GM18909 (cell line): ENCODE data around the gene MICAL3.
"Not testable (repeated sequence)": the region's sequence is repeated elsewhere in the genome, so short reads cannot be mapped to it uniquely, and the experiment has no call there.

Experiments
- ATAC-seq: cut with Tn5 transposase; IDR thresholded peaks from one replicate; pipeline ENCODE4 v1.9.1; 2021; ENCODE audit warnings: mild to moderate bottlenecking; ENCODE audit not compliant: unreplicated experiment, poor library complexity

Gene MICAL3

DNA sequence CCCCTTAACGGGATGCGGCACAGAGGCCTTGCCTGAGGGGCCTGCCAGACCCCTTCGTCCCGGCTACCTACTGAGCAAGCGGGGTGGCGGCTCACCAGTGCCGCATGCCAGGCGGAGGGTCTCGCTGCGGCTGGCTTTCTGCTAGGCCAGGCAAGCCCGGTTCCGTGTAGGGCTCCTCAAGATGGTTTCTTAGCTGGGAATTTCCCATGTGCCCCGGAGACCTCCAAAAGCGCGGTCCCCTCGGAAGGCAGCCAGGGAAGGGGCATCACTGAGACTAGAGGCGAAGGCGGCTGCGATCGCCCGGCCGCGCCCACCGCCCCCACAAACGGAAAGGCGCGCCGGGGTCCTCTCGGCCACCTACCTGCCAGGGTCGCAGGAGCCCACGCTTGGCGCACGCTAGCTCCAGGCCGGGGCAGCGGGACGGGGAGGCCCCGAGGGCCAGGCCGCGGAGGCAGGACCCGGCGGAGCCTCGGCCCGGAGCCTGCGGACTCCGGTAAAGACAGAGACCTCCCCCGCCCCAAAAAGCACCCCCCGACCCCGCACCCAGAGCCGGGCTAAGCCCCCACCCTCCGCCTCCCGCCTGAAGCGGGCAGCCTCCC lies 23.8 kb downstream of the MICAL3 start:
- ATAC-seq = no peak

DNA sequence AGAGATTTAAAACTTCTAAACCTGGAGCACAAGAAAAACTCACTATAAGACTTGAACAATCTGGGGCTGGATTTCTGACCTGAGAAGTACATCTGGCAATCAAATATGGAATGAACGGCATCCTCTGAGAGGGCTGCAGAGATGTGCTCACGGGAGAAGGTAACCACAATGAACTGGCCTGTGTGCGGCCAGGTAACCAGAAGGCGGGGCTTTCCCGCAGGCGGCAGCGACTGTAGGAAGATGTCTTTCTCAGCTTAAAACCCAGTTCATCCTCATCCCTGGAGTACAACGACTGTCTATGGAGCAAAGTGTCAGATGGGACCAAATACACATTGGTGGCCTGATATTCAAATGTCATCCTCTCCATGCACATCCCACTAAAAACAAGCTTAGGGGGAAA lies 24.5 kb downstream of the MICAL3 start:
- no peak for ATAC-seq

DNA sequence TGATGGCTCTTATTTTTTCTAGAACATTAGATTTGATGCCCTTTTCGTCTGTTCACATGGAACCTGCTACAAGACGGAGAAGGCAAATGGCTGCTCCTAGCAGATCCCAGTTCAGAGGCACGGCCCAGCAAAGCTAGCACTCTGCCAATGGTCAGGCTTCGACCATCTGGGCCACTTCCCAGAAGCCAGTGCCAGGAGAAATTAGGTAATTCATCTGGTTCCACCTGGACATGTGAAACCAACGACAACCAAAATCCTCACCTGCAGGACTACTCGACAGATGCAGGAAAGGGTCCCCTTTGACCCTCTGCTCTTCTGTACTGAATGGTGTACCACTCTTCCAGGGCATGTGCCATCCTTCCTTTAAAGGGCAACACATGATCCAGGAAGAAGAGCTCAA lies 25.4 kb downstream of the MICAL3 start:
- no peak for ATAC-seq

DNA sequence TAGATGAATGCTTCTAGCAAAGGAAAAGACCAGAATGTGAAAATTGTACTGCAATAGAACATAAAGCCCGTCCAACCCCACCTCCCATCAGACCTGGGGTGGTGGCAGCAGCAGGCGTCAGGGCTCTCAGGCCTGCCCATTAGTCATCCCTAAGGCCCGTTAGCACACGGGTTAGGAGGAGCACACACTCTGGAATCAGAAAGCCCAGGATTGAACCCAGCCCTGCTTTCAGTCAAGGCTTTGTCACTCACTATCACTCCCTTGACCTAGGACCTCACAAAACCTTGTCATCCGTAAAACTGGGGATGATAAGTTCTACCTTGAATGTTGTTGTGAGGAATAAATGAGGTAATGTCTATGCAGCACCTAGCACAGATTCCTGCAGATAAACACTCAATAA lies 26.9 kb downstream of the MICAL3 start:
- ATAC-seq = no peak

DNA sequence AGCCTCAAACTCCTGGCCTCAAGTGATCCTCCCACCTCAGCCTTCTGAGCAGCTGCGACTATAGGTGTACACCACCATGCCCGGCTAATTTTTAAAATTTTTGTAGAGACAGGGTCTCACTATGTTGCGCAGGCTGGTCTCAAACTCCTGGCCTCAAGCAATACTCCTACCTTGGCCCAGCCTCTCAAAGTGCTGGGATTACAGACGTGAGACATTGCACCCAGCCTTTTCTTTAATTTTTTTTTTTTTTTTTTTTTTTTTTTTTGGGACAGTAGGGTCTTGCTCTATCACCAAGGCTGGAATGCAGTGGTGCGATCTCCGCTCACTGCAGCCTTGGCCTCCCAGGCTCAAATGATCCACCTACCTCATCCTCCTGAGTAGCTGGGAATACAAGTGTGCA lies 29.1 kb downstream of the MICAL3 start:
- not testable (repeated sequence) for ATAC-seq

DNA sequence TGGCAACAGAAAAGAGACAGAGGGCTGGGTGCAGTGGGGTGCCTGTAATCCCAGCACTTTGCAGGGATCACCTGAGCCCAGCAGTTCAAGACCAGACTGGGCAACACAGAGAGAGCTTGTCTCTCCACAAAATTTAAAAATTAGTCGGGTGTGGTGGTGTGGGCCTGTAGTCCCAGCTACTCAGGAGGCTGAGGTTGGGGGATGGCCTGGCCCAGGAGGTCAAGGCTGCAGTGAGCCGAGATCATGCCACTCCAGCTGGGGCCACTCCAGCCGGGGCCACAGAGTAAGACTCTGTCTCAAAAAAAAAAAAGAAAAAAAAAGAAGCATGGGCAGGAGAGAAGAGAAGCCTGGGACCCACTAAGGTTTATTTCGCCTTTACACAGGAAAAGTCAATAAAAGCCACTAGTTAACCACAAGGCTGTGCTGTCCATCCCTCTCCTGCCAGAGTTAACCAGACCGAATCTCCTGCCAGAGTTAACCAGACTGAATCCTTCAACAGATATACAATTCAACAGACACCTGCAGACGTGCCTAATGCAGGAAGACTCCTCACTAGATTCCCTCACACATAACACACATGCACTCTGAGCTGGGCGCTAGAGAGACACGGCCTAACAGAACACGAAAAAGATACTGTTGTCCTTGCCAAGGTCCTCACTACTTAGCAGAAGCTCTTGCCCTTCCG lies 29.8 kb downstream of the MICAL3 start:
- ATAC-seq = no peak

DNA sequence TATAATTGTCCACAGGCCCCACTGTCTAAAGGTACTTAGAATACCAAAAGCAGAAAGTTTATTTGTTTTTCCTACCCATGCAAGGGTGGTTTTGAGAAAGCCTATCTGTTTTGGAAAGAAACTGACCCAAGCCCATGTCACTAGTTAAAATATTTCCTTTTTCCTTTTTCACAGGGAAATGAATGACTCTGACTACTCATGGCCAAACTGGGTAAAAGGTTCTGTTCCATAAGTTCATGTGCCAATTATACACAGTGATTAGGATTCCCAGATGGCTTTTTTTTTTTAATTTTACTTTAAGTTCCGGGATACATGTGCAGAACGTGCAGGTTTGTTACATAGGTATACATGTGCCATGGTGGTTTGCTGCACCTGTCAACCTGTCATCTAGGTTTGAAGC lies 31.4 kb downstream of the MICAL3 start:
- ATAC-seq = not testable (repeated sequence)

DNA sequence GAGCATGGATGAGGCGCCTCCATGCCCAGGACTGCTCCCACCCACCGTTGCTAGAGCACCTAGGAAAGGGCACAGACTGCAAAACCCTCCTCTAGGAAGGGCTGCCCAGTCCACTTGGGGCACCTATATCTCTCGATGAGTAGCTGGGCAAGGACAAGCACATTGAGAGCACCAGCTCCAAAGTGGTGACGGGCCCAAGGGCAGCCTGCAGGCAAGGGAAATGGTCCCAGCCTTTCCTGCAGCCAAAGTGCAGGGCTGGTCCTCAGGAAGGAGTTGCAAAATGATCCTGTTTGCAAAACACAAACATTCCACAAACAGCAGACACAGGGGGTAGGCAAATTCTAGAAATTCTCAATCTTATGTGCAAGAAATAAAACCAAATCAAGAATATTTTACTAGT lies 32.4 kb downstream of the MICAL3 start:
- ATAC-seq = not testable (repeated sequence)

DNA sequence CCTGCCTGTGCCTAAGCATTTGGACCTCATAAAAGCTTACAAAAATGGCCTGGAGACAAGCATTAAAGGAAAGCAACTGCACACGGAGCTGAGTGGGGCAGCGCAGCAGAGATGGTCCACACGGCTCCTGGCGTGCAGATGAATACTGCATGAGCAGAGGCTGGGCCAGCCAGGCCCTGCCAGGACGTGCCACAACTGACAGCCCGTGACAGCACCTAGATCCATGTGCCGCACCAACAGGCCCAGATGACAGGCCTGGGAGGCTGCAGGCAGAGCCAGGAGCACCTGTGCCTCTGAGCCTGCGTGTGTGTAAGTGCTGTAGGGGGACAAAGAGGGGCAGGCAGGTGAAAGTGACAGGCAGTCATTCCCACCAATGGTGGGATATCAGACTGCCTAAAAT lies 33.4 kb downstream of the MICAL3 start:
- ATAC-seq = no peak

DNA sequence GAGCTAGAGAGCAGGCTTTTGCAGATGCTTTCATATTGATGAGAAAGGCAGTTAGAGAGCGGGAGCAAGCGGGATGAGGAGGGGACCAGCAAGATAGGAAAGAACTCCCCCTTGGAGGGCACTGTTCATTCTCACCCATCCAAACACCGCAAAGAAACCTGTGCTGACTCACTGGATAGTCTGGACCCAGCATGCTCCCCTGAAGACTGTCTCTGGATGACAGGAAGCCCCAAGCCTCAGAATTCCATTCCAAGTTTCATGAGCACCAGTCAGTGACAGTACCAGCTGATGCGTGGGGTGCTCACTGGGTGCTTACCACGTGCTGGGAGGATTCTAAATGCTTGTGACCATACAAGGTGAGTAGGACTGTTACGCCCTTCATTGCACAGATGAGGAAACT lies 34.2 kb downstream of the MICAL3 start:
- ATAC-seq = no peak

DNA sequence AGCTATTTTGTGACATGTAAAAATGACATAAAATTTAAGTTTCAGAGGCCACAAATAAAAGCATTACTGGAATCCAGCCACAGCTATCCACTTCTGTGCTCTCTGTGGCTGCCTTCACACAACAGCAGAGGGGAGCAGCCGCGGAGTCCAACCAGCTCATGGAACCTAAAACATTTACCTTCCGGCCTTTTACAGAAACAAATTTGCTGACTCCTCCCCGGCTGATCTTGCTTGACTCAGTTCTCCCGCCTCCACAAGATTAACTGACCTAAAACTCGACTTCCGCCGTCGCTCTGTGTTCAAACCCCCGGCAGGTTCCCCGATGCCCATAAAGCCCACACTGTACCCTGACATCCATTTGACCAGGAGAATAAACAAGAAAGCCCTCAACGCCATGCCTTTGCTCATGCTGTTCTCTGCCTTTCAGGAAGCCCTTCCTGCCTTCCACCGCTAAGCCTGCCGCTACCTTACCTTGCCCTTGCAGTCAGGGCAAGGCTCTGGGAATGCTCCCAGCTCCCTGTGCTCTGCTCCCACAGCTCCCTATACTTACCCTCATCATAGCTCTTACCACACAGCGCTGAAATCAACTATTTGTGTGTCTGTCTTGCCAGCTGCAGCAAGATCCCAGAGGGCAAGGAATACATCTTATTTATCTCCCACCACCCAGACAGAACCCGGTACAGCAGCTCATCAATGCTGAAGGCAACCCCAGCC lies 35.4 kb downstream of the MICAL3 start:
- ATAC-seq = no peak

DNA sequence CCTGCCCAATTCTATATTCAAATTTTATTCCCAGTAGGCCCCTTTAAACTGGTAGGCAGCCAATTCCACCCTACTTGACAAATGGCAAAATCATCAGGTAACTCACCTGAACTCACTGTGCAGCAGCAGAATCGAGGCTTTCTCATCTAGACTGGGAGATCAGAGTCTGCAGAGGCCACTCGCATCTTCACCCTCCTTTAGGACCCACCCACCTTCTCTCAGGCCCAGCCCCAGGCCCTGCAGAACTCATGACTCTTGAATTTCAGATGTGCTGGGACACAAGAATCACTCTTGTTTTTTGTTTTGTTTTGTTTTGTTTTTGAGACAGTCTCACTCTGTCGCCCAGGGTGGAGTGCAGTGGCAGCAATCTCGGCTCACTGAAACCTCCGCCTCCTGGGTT lies 38.8 kb downstream of the MICAL3 start:
- ATAC-seq = no peak

DNA sequence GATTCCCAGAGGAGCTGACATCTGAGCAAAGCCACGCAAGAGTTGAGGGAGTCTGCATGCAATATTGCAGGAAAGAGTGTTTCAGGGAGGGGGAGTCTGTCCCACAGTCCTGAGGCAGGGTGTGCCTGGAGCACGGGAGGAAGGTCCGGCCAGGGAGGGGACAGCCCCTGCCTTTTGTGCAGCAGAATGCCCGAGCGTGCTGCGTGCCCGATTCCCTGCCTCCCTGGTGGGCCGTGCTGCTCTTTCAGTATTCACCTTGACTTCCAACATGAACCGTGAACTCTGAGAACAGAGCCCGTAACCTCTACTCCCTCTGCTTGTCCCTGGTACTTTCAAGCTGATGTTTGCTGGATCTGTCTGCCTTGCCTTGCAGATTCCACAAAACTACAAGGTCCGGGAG lies 39.3 kb downstream of the MICAL3 start:
- not testable (repeated sequence) for ATAC-seq

DNA sequence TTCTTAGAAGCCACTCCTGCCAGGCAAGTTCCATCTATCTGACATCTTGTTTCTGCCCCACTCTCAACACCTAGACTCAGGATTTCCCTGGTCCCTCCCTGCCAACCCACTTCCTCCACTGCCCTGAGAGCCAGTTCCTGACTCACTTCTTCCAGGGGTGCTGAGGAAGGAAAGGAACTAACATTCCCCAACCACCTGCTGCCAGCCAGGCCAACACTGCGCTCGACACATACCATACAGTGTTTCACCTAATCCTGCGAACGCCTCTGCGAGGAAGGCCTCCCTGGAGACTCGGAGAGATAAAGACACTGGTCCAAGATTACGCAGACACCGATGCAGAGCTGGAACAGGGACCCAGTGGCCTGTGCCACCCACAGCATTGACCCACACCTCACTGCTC lies 40.2 kb downstream of the MICAL3 start:
- ATAC-seq = no peak

DNA sequence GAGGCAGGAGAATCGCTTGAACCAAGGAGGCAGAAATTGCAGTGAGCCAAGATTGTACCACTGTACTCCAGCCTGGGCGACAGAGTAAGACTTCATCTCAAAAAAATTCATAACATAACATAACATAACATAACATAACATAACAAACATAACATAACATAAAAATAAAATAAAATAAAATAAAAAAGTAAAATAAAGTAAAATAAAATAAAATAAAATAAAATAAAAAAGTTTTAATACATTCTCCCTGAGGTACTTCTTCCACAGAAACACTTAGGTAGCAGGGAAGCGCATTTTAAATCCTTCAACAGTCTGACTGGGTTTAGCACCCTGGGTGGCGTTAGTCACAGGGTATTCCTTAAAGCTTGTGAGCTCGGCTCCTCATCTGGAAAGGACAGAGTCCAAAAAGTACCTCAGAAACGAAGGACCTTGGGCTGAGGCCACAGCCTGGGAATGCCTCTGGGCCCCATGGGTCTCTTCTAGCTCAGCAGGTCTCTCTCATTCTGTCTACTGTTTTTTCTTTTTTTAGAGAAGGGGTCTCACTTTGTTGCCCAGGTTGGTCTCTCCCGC lies 41.7 kb downstream of the MICAL3 start:
- ATAC-seq = no peak

DNA sequence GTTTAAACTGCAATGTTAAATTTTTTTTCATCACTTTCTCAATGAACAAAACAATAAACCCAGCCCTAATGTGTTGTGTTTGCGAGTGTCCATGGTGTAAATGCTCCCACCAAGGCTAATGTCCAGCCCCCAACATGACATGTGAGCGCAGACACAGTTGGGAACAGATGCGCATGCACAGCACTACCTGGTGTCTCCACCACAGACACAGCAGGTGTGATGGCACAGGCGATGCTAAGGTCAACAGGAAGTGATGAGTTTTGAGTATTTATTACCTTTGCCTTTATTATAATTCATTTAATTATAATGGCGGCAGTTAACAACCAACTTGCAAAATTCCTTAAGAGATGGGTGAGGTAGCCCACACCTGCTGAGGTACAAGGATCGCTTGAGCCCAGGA lies 42.9 kb downstream of the MICAL3 start:
- no peak for ATAC-seq

DNA sequence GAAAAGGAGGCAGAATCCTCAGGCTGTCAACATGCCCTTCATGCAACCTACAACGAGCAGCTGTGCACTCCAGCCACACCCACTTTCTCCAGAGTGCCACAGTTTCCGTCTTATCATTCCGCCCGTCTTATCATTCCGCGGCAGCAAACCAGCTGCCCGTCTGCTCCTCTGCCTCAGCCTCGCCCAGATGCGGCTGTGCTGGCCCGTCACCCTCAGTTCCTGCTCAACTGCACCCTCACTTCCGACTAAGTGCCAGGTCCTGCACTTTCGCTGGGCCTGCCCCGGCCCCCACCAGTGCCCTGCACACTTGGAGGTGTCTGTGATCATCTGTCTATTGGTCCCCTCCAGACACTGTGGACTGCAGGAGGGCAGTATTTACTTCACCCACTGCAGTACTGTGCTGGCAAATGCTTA lies 43.7 kb downstream of the MICAL3 start:
- ATAC-seq = no peak

DNA sequence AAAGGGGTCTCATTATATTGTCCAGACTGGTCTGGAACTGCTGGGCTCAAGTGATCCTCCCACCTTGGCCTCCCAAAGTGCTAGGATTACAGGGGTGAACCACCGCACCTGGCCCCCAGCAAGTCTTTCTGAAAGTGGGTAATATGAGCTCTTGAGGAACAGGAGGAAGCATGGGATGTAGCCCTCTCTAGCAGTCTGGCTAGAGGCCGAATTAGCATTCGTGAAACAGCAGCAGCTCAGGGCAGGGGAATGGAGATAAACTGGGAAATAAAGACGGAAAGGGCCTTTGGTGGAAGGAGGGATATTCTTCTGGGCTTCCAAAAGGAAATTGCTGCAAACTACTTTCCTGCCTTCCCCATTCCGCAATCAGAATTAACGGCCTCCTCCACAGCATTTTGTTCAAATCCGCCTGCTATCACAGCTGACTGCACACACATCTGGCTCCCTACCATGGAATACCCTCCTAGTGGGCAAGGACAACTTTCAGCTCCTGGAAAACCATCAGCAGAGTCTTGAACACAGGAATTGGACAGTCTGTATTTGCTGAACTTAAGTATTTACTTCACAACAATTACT lies 44.3 kb downstream of the MICAL3 start:
- ATAC-seq = no peak

DNA sequence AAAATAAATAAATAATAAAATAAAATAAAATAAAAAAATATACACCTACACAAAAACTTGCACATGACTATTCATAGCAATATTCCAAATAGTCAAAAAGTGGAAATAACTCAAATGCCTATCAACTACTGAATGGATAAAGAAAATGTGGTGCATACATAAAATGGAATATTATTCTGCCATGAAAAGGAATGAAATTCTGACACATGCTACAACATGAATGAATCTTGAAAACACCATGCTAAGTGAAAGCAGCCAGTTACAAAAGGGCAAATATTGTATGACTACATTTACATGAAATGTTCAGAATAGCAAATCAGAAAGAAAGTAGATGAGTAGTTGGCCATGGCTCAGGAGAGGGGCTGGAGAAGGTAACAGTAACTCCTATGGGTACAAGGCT lies 46.3 kb downstream of the MICAL3 start:
- ATAC-seq = no peak

DNA sequence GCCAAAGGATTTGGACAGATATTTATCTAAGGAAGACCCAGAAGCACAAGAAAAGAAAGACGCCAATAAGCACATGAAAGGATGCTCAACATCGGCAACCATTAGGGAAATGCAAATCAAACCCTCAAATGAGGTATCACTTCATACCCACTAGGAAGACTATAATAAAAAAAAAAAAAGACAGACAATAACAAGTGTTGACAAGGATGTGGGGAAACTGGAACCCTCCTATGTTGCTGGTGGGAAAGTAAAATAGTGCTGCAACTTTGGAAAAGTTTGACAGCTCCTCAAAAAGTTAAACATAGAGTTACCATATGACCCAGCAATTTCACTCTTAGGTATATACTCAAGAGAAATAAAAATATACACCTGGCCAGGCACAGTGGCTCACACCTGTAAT lies 47.0 kb downstream of the MICAL3 start:
- no peak for ATAC-seq

DNA sequence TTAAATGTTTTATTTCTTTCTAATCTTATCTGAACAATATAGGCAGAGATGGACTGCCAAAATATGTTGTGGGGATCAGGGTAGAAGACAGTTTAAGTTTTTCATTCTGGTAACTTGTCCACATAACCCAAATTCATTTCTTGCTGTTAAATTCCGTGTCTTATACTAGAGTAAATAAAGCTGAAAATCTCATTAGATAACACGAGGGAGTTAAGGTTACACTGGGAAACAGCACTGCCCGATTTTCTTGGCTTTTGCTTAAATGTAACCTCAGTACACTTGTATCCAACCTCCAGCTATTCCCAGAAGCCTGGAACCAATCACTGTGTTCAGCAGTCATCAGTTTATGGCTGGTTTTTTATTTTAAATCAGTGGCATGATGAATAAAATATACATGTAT lies 48.2 kb downstream of the MICAL3 start:
- no peak for ATAC-seq
